Upper lobe of right lung (tissue), 1 donor: ENCODE results near the gene FARP2. TPM values are rescaled to one million over a fixed set of nuclear protein-coding genes. Genes with fewer than 3 reads are reported as not detected.

ENCODE experiments used
- ATAC-seq: fragments of 200-7000 bp; cut with Tn5 transposase; one replicate; pipeline ENCODE4 v1.9.1; 2020; ENCODE audit warnings: mild to moderate bottlenecking, moderate library complexity
- DNase-seq: peaks from one replicate; pipeline ENCODE4 v3.0.0-alpha.2; 2020
- H3K27ac ChIP-seq: fragments of 200-600 bp; one replicate; pipeline ENCODE4 v1.8.0; 2022
- H3K27me3 ChIP-seq: fragments of 200-600 bp; one replicate; pipeline ENCODE4 v1.8.0; 2022; ENCODE audit warnings: mild to moderate bottlenecking
- H3K36me3 ChIP-seq: fragments of 200-600 bp; one replicate; pipeline ENCODE4 v1.8.0; 2022
- H3K4me1 ChIP-seq: fragments of 200-600 bp; one replicate; pipeline ENCODE4 v1.8.0; 2022
- H3K4me3 ChIP-seq: fragments of 200-600 bp; one replicate; pipeline ENCODE4 v1.8.0; 2022; ENCODE audit warnings: mild to moderate bottlenecking
- H3K9me3 ChIP-seq: fragments of 200-600 bp; one replicate; pipeline ENCODE4 v1.8.0; 2022
- intact Hi-C: fragments of 100-400 bp; cut with DNase I; formaldehyde crosslinking; loops from one replicate; pipeline ENCODE4 v1.11.0; 2022
- total RNA-seq: library from RNA; stranded (reverse); fragmentation: NEBNext Ultra II Directional; extraction: Animal tissue kit (Norgen Biotek cat#: 25700); gene quantifications from one replicate; pipeline ENCODE4 v1.2.1, GENCODE V29; 2021
- TF ChIP-seq, protein P1 (sequence below): fragments of 200-600 bp; IDR thresholded peaks from one replicate; pipeline ENCODE4 v1.8.0; 2022; ENCODE audit warnings: antibody characterized with exemption
- donor health status: DM: no; HTN: yes; CAD: no; lungs with severe emphysema.

Gene FARP2
- total RNA-seq, 1 donor from 2014 or later, result 48.6 TPM

GRCh38 chr2:241493092-241493491, 137.0 kb downstream of the FARP2 start:
- DNase-seq, result peak; percentile 60
- intact Hi-C loops, result no loop called here
- Histone ChIP-seq H3K4me1 (no peaks in the 10 kb centered on the region), H3K27me3 (no peaks in the 10 kb centered on the region), H3K27ac (no peak overlapping the region), H3K4me3 (no peak overlapping the region), H3K9me3 (no peaks in the 10 kb centered on the region), H3K36me3 (peaks cover 48% of the 10 kb centered on the region)
- TF ChIP-seq, protein P1, sequence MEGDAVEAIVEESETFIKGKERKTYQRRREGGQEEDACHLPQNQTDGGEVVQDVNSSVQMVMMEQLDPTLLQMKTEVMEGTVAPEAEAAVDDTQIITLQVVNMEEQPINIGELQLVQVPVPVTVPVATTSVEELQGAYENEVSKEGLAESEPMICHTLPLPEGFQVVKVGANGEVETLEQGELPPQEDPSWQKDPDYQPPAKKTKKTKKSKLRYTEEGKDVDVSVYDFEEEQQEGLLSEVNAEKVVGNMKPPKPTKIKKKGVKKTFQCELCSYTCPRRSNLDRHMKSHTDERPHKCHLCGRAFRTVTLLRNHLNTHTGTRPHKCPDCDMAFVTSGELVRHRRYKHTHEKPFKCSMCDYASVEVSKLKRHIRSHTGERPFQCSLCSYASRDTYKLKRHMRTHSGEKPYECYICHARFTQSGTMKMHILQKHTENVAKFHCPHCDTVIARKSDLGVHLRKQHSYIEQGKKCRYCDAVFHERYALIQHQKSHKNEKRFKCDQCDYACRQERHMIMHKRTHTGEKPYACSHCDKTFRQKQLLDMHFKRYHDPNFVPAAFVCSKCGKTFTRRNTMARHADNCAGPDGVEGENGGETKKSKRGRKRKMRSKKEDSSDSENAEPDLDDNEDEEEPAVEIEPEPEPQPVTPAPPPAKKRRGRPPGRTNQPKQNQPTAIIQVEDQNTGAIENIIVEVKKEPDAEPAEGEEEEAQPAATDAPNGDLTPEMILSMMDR, result no peak
- no peak for ATAC-seq

DNA sequence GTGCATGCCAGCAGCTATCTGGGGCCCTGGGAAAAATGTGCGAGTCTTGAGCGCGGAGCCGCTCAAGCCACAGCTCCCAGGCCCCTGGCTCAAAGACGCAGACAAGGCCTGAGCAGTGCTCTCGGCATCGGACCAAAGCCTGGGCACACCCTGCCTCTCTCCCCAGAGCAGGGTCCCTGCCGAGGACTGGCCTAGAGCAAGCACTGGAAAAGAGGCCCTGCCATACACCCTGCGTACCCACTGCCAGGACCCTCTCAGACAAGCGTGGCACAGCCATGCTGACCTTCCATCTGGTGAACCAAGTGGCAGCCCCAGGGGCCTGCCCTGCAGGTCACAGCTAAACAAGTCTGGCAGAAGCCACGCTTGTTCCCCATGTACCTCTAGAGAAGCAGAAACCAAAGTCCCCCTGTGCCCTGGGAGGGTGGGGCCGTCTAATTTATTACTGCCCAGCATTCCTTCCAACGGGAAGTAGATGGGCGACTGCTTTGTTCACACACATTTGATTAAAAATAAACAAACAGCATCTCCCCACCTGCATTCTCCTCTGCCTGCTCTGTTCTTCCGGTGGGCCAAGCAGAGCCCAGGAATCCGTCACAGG, 138.3 kb downstream of the FARP2 start:
- Histone ChIP-seq H3K9me3 (no peaks in the 10 kb centered on the region), H3K36me3 (peaks cover 61% of the 10 kb centered on the region), H3K4me1 (no peaks in the 10 kb centered on the region), H3K27ac (no peak overlapping the region), H3K4me3 (no peak overlapping the region), H3K27me3 (no peaks in the 10 kb centered on the region)
- no peak for ATAC-seq
- DNase-seq, result peak; percentile 50
- TF ChIP-seq, protein P1, result no peak
- intact Hi-C loops, result no loop called here

DNA sequence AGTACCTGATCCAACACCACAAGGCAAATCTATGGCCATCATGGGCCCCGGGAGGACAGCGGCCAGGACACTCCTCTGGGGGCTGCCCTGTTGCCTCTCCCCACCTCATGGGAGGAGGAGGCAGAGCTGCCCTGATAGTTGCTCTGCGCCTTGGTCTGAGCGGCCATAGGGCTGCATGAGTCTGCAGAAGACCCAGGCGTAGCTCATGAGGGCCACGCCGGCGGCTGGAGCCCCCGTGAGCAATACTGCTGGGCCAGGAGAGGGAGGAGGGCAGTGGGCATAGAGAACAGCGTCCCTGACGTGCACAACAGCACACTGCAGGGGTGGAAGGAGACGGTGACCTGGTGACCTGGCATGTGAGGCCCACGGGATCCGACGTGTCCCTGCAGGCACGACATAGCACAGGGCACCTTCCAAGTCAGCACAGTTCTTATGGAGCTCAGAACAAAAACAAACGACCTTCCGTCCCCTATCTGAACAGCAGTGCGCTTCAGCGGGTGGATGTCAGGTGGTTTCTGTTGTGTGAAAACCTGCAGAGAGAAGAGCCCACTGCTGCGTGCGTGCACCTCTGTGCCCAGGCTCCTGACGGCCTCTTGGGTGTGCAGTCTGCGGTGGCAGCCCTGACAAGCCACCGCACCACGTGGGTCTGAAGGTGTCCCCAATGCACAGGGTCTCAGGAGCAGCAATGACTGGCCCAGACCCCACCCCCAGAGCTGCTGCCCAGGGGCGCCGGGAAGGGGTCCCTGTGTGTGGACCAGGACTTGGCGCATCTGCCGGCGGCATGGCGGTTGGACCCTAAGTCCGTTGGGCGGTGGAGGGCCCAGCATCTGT, 139.3 kb downstream of the FARP2 start:
- intact Hi-C loops, result no loop called here
- H3K9me3 ChIP-seq, result no peaks in the 10 kb centered on the region
- no peaks in the 10 kb centered on the region for H3K4me1 ChIP-seq
- no peak overlapping the region for H3K4me3 ChIP-seq
- no peak overlapping the region for H3K27ac ChIP-seq
- ATAC-seq, result no peak
- peak; percentile 52 for DNase-seq
- no peaks in the 10 kb centered on the region for H3K27me3 ChIP-seq
- TF ChIP-seq, protein P1, result no peak
- peaks cover 68% of the 10 kb centered on the region for H3K36me3 ChIP-seq

- H3K4me3 ChIP-seq, result no peak overlapping the region
- no peaks in the 10 kb centered on the region for H3K27me3 ChIP-seq
- ATAC-seq, result no peak
- peak; percentile 57 for DNase-seq
- H3K27ac ChIP-seq, result no peak overlapping the region
- TF ChIP-seq, protein P1, result no peak
- H3K9me3 ChIP-seq, result no peaks in the 10 kb centered on the region
- H3K4me1 ChIP-seq, result no peaks in the 10 kb centered on the region
- intact Hi-C loops, result no loop called here
- H3K36me3 ChIP-seq, result peaks cover 72% of the 10 kb centered on the region
These were observed 140.1 kb downstream of the FARP2 start for GRCh38 chr2:241496003-241496707.

GRCh38 chr2:241496904-241497877, 141.1 kb downstream of the FARP2 start:
- TF ChIP-seq, protein P1, result no peak
- intact Hi-C loops, result no loop called here
- Histone ChIP-seq H3K9me3 (no peaks in the 10 kb centered on the region), H3K36me3 (peaks cover 76% of the 10 kb centered on the region), H3K27me3 (no peaks in the 10 kb centered on the region), H3K27ac (no peak overlapping the region), H3K4me1 (no peaks in the 10 kb centered on the region), H3K4me3 (no peak overlapping the region)
- peak; percentile 60 for DNase-seq
- no peak for ATAC-seq
